Upper lobe of right lung (tissue), 1 donor: Measurements from ENCODE around the gene MIPOL1. TPM values are rescaled to one million over a fixed set of nuclear protein-coding genes. Genes with fewer than 3 reads are reported as not detected.
"Not testable (repeated sequence)": the region's sequence is repeated elsewhere in the genome, so short reads cannot be mapped to it uniquely, and the experiment has no call there.

Experiments used
- ATAC-seq: fragments of 200-7000 bp; cut with Tn5 transposase; one replicate; pipeline ENCODE4 v1.9.1; 2020; ENCODE audit warnings: mild to moderate bottlenecking, moderate library complexity
- DNase-seq: peaks from one replicate; pipeline ENCODE4 v3.0.0-alpha.2; 2020
- H3K27ac ChIP-seq: fragments of 200-600 bp; one replicate; pipeline ENCODE4 v1.8.0; 2022
- H3K27me3 ChIP-seq: fragments of 200-600 bp; one replicate; pipeline ENCODE4 v1.8.0; 2022; ENCODE audit warnings: mild to moderate bottlenecking
- H3K36me3 ChIP-seq: fragments of 200-600 bp; one replicate; pipeline ENCODE4 v1.8.0; 2022
- H3K4me1 ChIP-seq: fragments of 200-600 bp; one replicate; pipeline ENCODE4 v1.8.0; 2022
- H3K4me3 ChIP-seq: fragments of 200-600 bp; one replicate; pipeline ENCODE4 v1.8.0; 2022; ENCODE audit warnings: mild to moderate bottlenecking
- H3K9me3 ChIP-seq: fragments of 200-600 bp; one replicate; pipeline ENCODE4 v1.8.0; 2022
- intact Hi-C: fragments of 100-400 bp; cut with DNase I; formaldehyde crosslinking; loops from one replicate; pipeline ENCODE4 v1.11.0; 2022
- total RNA-seq: library from RNA; stranded (reverse); fragmentation: NEBNext Ultra II Directional; extraction: Animal tissue kit (Norgen Biotek cat#: 25700); gene quantifications from one replicate; pipeline ENCODE4 v1.2.1, GENCODE V29; 2021
- TF ChIP-seq, protein P1 (sequence below): fragments of 200-600 bp; IDR thresholded peaks from one replicate; pipeline ENCODE4 v1.8.0; 2022; ENCODE audit warnings: antibody characterized with exemption
- donor health status: DM: no; HTN: yes; CAD: no; lungs with severe emphysema.

MIPOL1 gene
- total RNA-seq, 1 donor from 2014 or later = 10.0 TPM

DNA sequence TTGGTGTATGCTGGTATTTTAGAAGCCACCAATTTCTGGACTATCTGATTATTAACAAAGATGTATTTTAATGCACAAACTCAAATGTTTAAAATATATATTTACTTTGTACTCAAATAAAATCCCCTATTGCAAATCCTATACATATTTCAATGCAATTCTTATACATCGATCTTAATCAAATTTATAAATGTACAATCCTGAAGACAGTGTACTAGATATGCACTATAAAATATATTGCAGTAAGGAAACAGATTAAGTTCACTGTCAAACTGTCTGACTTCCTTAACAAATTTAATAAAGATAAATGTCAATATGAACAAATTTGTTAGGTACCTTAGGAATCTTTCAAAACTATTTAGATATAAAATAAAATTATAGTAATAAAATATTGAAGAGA lies 353.4 kb downstream of the MIPOL1 start:
- H3K4me1 ChIP-seq = no peaks in the 10 kb centered on the region
- H3K27me3 ChIP-seq = no peaks in the 10 kb centered on the region
- DNase-seq (no peak), ATAC-seq (no peak)
- TF ChIP-seq, protein P1, sequence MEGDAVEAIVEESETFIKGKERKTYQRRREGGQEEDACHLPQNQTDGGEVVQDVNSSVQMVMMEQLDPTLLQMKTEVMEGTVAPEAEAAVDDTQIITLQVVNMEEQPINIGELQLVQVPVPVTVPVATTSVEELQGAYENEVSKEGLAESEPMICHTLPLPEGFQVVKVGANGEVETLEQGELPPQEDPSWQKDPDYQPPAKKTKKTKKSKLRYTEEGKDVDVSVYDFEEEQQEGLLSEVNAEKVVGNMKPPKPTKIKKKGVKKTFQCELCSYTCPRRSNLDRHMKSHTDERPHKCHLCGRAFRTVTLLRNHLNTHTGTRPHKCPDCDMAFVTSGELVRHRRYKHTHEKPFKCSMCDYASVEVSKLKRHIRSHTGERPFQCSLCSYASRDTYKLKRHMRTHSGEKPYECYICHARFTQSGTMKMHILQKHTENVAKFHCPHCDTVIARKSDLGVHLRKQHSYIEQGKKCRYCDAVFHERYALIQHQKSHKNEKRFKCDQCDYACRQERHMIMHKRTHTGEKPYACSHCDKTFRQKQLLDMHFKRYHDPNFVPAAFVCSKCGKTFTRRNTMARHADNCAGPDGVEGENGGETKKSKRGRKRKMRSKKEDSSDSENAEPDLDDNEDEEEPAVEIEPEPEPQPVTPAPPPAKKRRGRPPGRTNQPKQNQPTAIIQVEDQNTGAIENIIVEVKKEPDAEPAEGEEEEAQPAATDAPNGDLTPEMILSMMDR = no peak
- H3K4me3 ChIP-seq = no peak overlapping the region
- H3K9me3 ChIP-seq = peaks cover 11% of the 10 kb centered on the region
- intact Hi-C loops = no loop called here
- no peaks in the 10 kb centered on the region for H3K36me3 ChIP-seq
- no peak overlapping the region for H3K27ac ChIP-seq

GRCh38 chr14:37553935-37554550 lies 356.3 kb downstream of the MIPOL1 start:
- no peaks in the 10 kb centered on the region for H3K27me3 ChIP-seq
- H3K9me3 ChIP-seq = peaks cover 11% of the 10 kb centered on the region
- H3K27ac ChIP-seq = no peak overlapping the region
- H3K4me3 ChIP-seq = no peak overlapping the region
- intact Hi-C loops = no loop called here
- TF ChIP-seq, protein P1 = no peak
- no peaks in the 10 kb centered on the region for H3K36me3 ChIP-seq
- ATAC-seq = no peak
- no peak for DNase-seq
- H3K4me1 ChIP-seq = no peaks in the 10 kb centered on the region

DNA sequence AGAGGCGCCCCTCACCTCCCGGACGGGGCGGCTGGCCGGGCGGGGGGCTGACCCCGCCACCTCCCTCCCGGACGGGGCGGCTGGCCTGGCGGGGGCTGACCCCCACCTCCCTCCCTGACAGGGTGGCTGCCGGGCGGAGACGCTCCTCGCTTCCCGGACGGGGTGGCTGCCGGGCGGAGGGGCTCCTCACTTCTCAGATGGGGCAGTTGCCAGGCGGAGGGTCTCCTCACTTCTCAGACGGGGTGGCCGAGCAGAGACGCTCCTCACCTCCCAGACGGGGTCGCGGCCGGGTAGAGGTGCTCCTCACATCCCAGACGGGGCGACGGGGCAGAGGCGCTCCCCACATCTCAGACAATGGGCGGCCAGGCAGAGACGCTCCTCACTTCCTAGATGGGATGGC lies 357.9 kb downstream of the MIPOL1 start:
- peaks cover 11% of the 10 kb centered on the region for H3K9me3 ChIP-seq
- intact Hi-C loops, H3K4me3 ChIP-seq, H3K36me3 ChIP-seq, H3K27ac ChIP-seq, DNase-seq, ATAC-seq, H3K27me3 ChIP-seq, H3K4me1 ChIP-seq: not testable (repeated sequence)

DNA sequence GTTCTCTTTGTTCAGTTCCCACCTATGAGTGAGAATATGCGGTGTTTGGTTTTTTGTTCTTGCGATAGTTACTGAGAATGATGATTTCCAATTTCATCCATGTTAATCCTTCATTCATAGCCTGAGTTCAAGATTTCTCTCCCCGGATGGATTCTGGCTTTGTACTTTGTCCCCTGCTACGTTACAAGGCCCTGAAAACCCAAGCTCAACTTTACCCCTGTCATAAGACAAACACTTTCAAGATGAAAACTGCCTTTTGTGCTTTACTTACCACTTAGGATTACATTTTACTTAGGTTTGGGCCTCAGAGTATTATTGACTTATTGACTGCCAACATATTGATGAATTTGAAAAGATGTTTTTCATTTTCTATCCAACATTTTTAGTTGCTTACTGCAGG lies 361.0 kb downstream of the MIPOL1 start:
- Histone ChIP-seq H3K36me3 (no peaks in the 10 kb centered on the region), H3K27ac (no peak overlapping the region), H3K4me3 (no peak overlapping the region), H3K4me1 (no peaks in the 10 kb centered on the region), H3K27me3 (no peaks in the 10 kb centered on the region), H3K9me3 (no peaks in the 10 kb centered on the region)
- DNase-seq (no peak), ATAC-seq (no peak)
- intact Hi-C loops = no loop called here
- TF ChIP-seq, protein P1 = no peak

- H3K27me3 ChIP-seq = no peaks in the 10 kb centered on the region
- TF ChIP-seq, protein P1 = no peak
- H3K4me3 ChIP-seq = no peak overlapping the region
- intact Hi-C loops = no loop called here
- ATAC-seq (no peak), DNase-seq (no peak)
- H3K36me3 ChIP-seq = no peaks in the 10 kb centered on the region
- no peak overlapping the region for H3K27ac ChIP-seq
- H3K4me1 ChIP-seq = no peaks in the 10 kb centered on the region
- H3K9me3 ChIP-seq = no peaks in the 10 kb centered on the region
Observed at GRCh38 chr14:37559386-37559785, 361.6 kb downstream of the MIPOL1 start.

DNA sequence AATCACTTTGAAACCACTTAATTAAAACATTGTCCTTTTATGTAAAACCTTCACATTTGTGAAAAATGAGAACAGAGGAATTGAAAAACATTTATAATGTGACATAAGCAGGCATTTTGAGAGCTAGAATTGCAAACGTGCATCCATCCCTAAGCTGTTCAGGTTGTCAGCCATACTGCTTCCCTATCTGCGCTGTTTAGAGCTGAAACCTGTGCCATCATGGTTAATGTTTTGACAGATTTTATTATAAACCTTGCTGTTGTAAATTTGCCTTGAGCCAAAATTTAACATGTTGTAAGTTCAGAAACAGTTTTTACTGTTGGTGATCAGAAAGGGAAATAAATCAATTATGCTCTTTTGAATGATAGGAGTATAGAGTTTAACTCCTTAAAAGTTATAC lies 365.5 kb downstream of the MIPOL1 start:
- peaks cover 6% of the 10 kb centered on the region for H3K4me1 ChIP-seq
- no peak for ATAC-seq
- no peak overlapping the region for H3K27ac ChIP-seq
- no peaks in the 10 kb centered on the region for H3K9me3 ChIP-seq
- H3K4me3 ChIP-seq = no peak overlapping the region
- TF ChIP-seq, protein P1 = no peak
- DNase-seq = no peak
- intact Hi-C loops = no loop called here
- H3K36me3 ChIP-seq = no peaks in the 10 kb centered on the region
- no peaks in the 10 kb centered on the region for H3K27me3 ChIP-seq
